Endothelial cell of umbilical vein (primary cell): ENCODE results near the gene SCAMP4.

Experiments
- CTCF ChIP-seq, 2 donors: IDR thresholded peaks; 1 replicate in 1 of 2; 2 replicates in 1 of 2; pipeline ENCODE4 v1.5.1; 2011; ENCODE audit warnings: low read length in 2 of 2, mild to moderate bottlenecking in 2 of 2, moderate library complexity in 2 of 2, control low read depth in 1 of 2, inconsistent platforms in 1 of 2, low read depth in 1 of 2; ENCODE audit not compliant: insufficient read depth in 1 of 2; ENCODE audit errors: extremely low read depth in 1 of 2
- EZH2 ChIP-seq: IDR thresholded peaks from 2 replicates; pipeline ENCODE4 v1.6.1; 2012; ENCODE audit warnings: borderline replicate concordance, low read depth, mild to moderate bottlenecking, moderate library complexity, low read length, inconsistent platforms; ENCODE audit not compliant: severe bottlenecking
- FOS ChIP-seq: IDR thresholded peaks from 2 replicates; pipeline ENCODE4 v1.6.1; 2011; ENCODE audit warnings: mild to moderate bottlenecking, low read length, moderate library complexity, borderline replicate concordance; ENCODE audit not compliant: insufficient read depth
- GATA2 ChIP-seq: IDR thresholded peaks from 2 replicates; pipeline ENCODE4 v1.7.0; 2011; ENCODE audit warnings: low read depth, mild to moderate bottlenecking, moderate library complexity, mixed read lengths, low read length; ENCODE audit not compliant: insufficient read length, insufficient read depth
- JUN ChIP-seq: IDR thresholded peaks from 2 replicates; pipeline ENCODE4 v1.6.1; 2011; ENCODE audit warnings: borderline replicate concordance, low read depth; ENCODE audit not compliant: insufficient read length, insufficient read depth
- MYC ChIP-seq: IDR thresholded peaks from one replicate; pipeline ENCODE4 v1.6.1; 2011; ENCODE audit warnings: mild to moderate bottlenecking, low read depth, low read length
- POLR2A ChIP-seq: IDR thresholded peaks from 2 replicates; pipeline ENCODE4 v1.6.1; 2012; ENCODE audit warnings: low read depth, mild to moderate bottlenecking, control low read depth, low read length
- POLR2AphosphoS5 ChIP-seq: IDR thresholded peaks from 2 replicates; pipeline ENCODE4 v1.6.1; 2012; ENCODE audit warnings: low read depth, mild to moderate bottlenecking, control low read depth, low read length, moderate library complexity; ENCODE audit not compliant: insufficient read depth
- TF ChIP-seq, protein P1 (sequence below): IDR thresholded peaks from 2 replicates; pipeline ENCODE4 v1.6.1; 2011; ENCODE audit not compliant: insufficient read depth, insufficient read length

DNA sequence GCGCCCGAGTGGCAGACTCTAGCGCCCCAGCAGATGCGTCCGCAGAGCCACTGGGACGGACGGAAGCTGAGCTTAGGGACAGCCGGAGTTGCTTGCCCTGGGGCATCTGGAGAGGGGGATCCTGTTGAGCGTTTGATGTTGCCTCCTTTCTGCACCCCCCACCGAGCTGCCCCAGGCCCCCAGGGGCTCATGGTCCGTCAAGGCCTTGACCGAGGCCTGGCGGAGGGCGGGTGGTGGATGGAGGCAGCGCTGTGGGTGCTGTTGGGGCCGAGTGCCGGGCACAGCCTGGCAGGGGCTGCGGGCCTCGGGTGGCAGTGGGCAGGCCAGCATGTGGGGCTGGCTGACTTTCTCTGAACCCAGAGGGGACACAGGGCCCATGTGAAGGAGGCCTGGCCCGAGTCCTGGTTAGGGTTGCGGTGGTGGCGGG, 38.5 kb downstream of the SCAMP4 start:
- TF ChIP-seq, protein P1, sequence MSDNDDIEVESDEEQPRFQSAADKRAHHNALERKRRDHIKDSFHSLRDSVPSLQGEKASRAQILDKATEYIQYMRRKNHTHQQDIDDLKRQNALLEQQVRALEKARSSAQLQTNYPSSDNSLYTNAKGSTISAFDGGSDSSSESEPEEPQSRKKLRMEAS, result no peak
- no peak for TF ChIP-seq CTCF (IDR thresholded peaks at IDR 0.05; ENCODE audit: extremely low read depth in 1 of 2, insufficient read depth in 1 of 2, low read depth in 1 of 2, low read length in 2 of 2)
- TF ChIP-seq POLR2A, result no peak
- no peak for TF ChIP-seq MYC
- no peak for TF ChIP-seq POLR2AphosphoS5
- no peak for TF ChIP-seq EZH2
- no peak for TF ChIP-seq GATA2
- TF ChIP-seq FOS, result no peak
- no peak for TF ChIP-seq JUN
